ENCODE measurements around the gene MED12. TPM values are rescaled to one million over a fixed set of nuclear protein-coding genes. Genes with fewer than 3 reads are reported as not detected.
"Not testable (repeated sequence)": the region's sequence is repeated elsewhere in the genome, so short reads cannot be mapped to it uniquely, and the experiment has no call there.

Gene MED12
- total RNA-seq, 1 donor from 2014 or later = 14.0 TPM

GRCh38 chrX:71162981-71163380, 44.6 kb downstream of the MED12 start:
- DNase-seq (ENCODE audit: low spot score) = no peak

- DNase-seq (ENCODE audit: low spot score) = no peak
Observed at GRCh38 chrX:71164071-71164470, 45.7 kb downstream of the MED12 start.

GRCh38 chrX:71166461-71166860, 48.1 kb downstream of the MED12 start:
- DNase-seq (ENCODE audit: low spot score) = no peak

GRCh38 chrX:71167031-71167781, 48.8 kb downstream of the MED12 start:
- DNase-seq (ENCODE audit: low spot score) = no peak

- DNase-seq (ENCODE audit: low spot score) = no peak
Observed at GRCh38 chrX:71168134-71168533, 49.7 kb downstream of the MED12 start.

- no peak for DNase-seq (ENCODE audit: low spot score)
Observed at GRCh38 chrX:71169586-71169985, 51.2 kb downstream of the MED12 start.

- DNase-seq (ENCODE audit: low spot score) = no peak
Observed at GRCh38 chrX:71170660-71171059, 52.3 kb downstream of the MED12 start.

- peak; percentile 23 for DNase-seq (ENCODE audit: low spot score)
Observed at GRCh38 chrX:71171110-71171801, 52.9 kb downstream of the MED12 start.

- DNase-seq (ENCODE audit: low spot score) = no peak
Observed at GRCh38 chrX:71173440-71173839, 55.0 kb downstream of the MED12 start.

GRCh38 chrX:71174795-71175194, 56.4 kb downstream of the MED12 start:
- DNase-seq (ENCODE audit: low spot score) = no peak

- DNase-seq (ENCODE audit: low spot score) = no peak
Observed at GRCh38 chrX:71175531-71175930, 57.1 kb downstream of the MED12 start.

- no peak for DNase-seq (ENCODE audit: low spot score)
Observed at GRCh38 chrX:71177327-71177726, 58.9 kb downstream of the MED12 start.

- peak; percentile 65 for DNase-seq (ENCODE audit: low spot score)
Observed at GRCh38 chrX:71178908-71179307, 60.5 kb downstream of the MED12 start.

GRCh38 chrX:71180579-71181265, 62.3 kb downstream of the MED12 start:
- not testable (repeated sequence) for DNase-seq (ENCODE audit: low spot score)

- no peak for DNase-seq (ENCODE audit: low spot score)
Observed at GRCh38 chrX:71181558-71181909, 63.1 kb downstream of the MED12 start.

GRCh38 chrX:71181910-71182799, 63.8 kb downstream of the MED12 start:
- peak; percentile 97 for DNase-seq (ENCODE audit: low spot score)

GRCh38 chrX:71182871-71183270, 64.5 kb downstream of the MED12 start:
- no peak for DNase-seq (ENCODE audit: low spot score)

- peak; percentile 55 for DNase-seq (ENCODE audit: low spot score)
Observed at GRCh38 chrX:71183341-71183740, 64.9 kb downstream of the MED12 start.

- DNase-seq (ENCODE audit: low spot score) = no peak
Observed at GRCh38 chrX:71184092-71184491, 65.7 kb downstream of the MED12 start.

GRCh38 chrX:71184803-71185495, 66.6 kb downstream of the MED12 start:
- DNase-seq (ENCODE audit: low spot score) = no peak

GRCh38 chrX:71191248-71191647, 72.9 kb downstream of the MED12 start:
- no peak for DNase-seq (ENCODE audit: low spot score)
